Tibial nerve (tissue), 4 donors: ENCODE measurements around the gene STK26. TPM values are rescaled to one million over a fixed set of nuclear protein-coding genes. Genes with fewer than 3 reads are reported as not detected.
"Not testable (repeated sequence)": the region's sequence is repeated elsewhere in the genome, so short reads cannot be mapped to it uniquely, and the experiment has no call there.

Source experiments
- DNase-seq, 2 donors: peaks; one replicate each; pipeline ENCODE4 v3.0.0-alpha.2; 2019; ENCODE audit warnings: low spot score in 2 of 2
- H3K27ac ChIP-seq, 4 donors: fragments of 200-600 bp; sonication (generic) in 3 of 4; one replicate each; pipeline ENCODE4 v1.5.1; 2017 to 2019; ENCODE audit warnings: mild to moderate bottlenecking in 1 of 4
- H3K27me3 ChIP-seq, 2 donors: fragments of 200-600 bp; sonication (generic) in 1 of 2; one replicate each; pipeline versions ENCODE4 v1.5.1 to v1.6.0; 2017 to 2019
- H3K36me3 ChIP-seq, 3 donors: fragments of 200-600 bp; sonication (generic); one replicate each; pipeline ENCODE4 v1.5.1; 2018 to 2019
- H3K4me1 ChIP-seq, 4 donors: fragments of 200-600 bp; sonication (generic) in 3 of 4; one replicate each; pipeline ENCODE4 v1.5.1; 2017 to 2019
- H3K4me3 ChIP-seq, 4 donors: fragments of 200-600 bp; sonication (generic) in 3 of 4; one replicate each; pipeline ENCODE4 v1.5.1; 2017 to 2019; ENCODE audit warnings: mild to moderate bottlenecking in 1 of 4, moderate library complexity in 1 of 4
- H3K9me3 ChIP-seq, 4 donors: fragments of 200-600 bp; sonication (generic) in 3 of 4; one replicate each; pipeline ENCODE4 v1.5.1; 2017 to 2019
- EP300 ChIP-seq, 2 donors: sonication (generic); formaldehyde crosslinking; IDR thresholded peaks; one replicate each; pipeline ENCODE4 v1.6.1; 2017; ENCODE audit warnings: antibody characterized with exemption in 2 of 2, mild to moderate bottlenecking in 1 of 2
- POLR2A ChIP-seq, 2 donors: fragments of 450-650 bp; IDR thresholded peaks; one replicate each; pipeline ENCODE4 v1.6.1; 2017; ENCODE audit warnings: antibody characterized with exemption in 2 of 2, mild to moderate bottlenecking in 2 of 2, moderate library complexity in 2 of 2
- WGBS, 2 donors: methylation state at CpG; one replicate each; pipeline ENCODE4 v1.1.5; 2018; 5-methylcytosine and 5-hydroxymethylcytosine counted together
- total RNA-seq, 4 donors: library from RNA; depleted of rRNA; stranded (reverse); fragments of >200 nt; gene quantifications; one replicate each; pipeline ENCODE4 v1.1.0, GENCODE V29; 2016
- TF ChIP-seq, protein P1 (sequence below), 5 experiments: fragments of 200-600 bp in 3 of 5; fragments of 450-650 bp in 2 of 5; sonication (generic) in 3 of 5; IDR thresholded peaks; one replicate each; pipeline ENCODE4 v1.5.1; 2016 to 2019; ENCODE audit warnings: antibody characterized with exemption in 5 of 5, mild to moderate bottlenecking in 3 of 5, moderate library complexity in 2 of 5

The STK26 gene
- total RNA-seq, 4 donors from 2014 or later = 1.7 to 3.9 (median 2.0) TPM

DNA sequence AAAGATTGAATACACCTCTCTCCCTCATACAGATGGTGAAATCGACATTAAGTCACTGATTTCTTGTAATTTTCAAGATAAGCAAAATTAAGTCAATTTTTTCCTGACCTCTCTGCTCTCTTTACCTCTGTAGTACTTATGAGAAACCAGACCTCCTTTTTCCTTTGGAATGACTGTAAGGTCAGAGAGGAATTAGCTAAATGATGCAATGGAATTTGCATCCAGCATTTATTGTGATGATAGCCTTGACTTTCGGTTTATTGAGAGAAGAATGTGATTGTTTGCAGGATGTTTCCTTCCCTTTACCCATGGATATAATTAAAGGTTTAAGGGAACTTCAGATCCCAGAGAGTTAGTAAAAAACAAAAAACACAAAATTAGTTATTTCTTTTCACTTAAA, 22.4 kb downstream of the STK26 start:
- no peaks in the 10 kb centered on the region for H3K36me3 ChIP-seq
- TF ChIP-seq, protein P1, sequence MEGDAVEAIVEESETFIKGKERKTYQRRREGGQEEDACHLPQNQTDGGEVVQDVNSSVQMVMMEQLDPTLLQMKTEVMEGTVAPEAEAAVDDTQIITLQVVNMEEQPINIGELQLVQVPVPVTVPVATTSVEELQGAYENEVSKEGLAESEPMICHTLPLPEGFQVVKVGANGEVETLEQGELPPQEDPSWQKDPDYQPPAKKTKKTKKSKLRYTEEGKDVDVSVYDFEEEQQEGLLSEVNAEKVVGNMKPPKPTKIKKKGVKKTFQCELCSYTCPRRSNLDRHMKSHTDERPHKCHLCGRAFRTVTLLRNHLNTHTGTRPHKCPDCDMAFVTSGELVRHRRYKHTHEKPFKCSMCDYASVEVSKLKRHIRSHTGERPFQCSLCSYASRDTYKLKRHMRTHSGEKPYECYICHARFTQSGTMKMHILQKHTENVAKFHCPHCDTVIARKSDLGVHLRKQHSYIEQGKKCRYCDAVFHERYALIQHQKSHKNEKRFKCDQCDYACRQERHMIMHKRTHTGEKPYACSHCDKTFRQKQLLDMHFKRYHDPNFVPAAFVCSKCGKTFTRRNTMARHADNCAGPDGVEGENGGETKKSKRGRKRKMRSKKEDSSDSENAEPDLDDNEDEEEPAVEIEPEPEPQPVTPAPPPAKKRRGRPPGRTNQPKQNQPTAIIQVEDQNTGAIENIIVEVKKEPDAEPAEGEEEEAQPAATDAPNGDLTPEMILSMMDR (IDR thresholded peaks at IDR 0.05) = no peak
- TF ChIP-seq EP300 (IDR thresholded peaks at IDR 0.05) (no peak), POLR2A (IDR thresholded peaks at IDR 0.05) (no peak)
- H3K4me1 ChIP-seq = no peaks in the 10 kb centered on the region
- H3K9me3 ChIP-seq = no peaks in the 10 kb centered on the region
- H3K4me3 ChIP-seq = no peak overlapping the region
- H3K27me3 ChIP-seq = peaks cover 0 to 27% of the 10 kb centered on the region in 2 donors
- DNase-seq = no peak
- no peak overlapping the region for H3K27ac ChIP-seq
- WGBS, 2 donors = 47 to 52% methylated on average over 2 of the region's 2 CpGs

GRCh38 chrX:132046533-132046932, 23.4 kb downstream of the STK26 start:
- Histone ChIP-seq H3K4me1 (no peaks in the 10 kb centered on the region), H3K4me3 (no peak overlapping the region), H3K9me3 (no peaks in the 10 kb centered on the region), H3K27me3 (peaks cover 0 to 24% of the 10 kb centered on the region in 2 donors), H3K27ac (no peak overlapping the region), H3K36me3 (no peaks in the 10 kb centered on the region)
- WGBS, 2 donors = 38 to 49% methylated on average over 2 of the region's 2 CpGs
- TF ChIP-seq POLR2A (IDR thresholded peaks at IDR 0.05) (no peak), EP300 (IDR thresholded peaks at IDR 0.05) (no peak)
- TF ChIP-seq, protein P1 (IDR thresholded peaks at IDR 0.05) = no peak
- no peak for DNase-seq

- H3K27ac ChIP-seq, DNase-seq, H3K36me3 ChIP-seq: not testable (repeated sequence)
Observed at GRCh38 chrX:132051778-132052177, 28.7 kb downstream of the STK26 start.

GRCh38 chrX:132058050-132058449, 34.9 kb downstream of the STK26 start:
- Histone ChIP-seq H3K4me1 (no peaks in the 10 kb centered on the region), H3K27me3 (peaks cover 0 to 33% of the 10 kb centered on the region in 2 donors), H3K4me3 (no peak overlapping the region), H3K27ac (no peak overlapping the region), H3K9me3 (no peaks in the 10 kb centered on the region), H3K36me3 (no peaks in the 10 kb centered on the region)
- WGBS, 2 donors = 90 to 96% methylated on average over 4 of the region's 4 CpGs
- no peak for TF ChIP-seq EP300 (IDR thresholded peaks at IDR 0.05)
- no peak for TF ChIP-seq POLR2A (IDR thresholded peaks at IDR 0.05)
- no peak for DNase-seq

More at GRCh38 chrX:132051778-132052177, 28.7 kb downstream of the STK26 start:
- not testable (repeated sequence) for H3K4me3 ChIP-seq, H3K4me1 ChIP-seq, H3K9me3 ChIP-seq
- H3K27me3 ChIP-seq = peaks cover 0 to 29% of the 10 kb centered on the region in 2 donors

DNA sequence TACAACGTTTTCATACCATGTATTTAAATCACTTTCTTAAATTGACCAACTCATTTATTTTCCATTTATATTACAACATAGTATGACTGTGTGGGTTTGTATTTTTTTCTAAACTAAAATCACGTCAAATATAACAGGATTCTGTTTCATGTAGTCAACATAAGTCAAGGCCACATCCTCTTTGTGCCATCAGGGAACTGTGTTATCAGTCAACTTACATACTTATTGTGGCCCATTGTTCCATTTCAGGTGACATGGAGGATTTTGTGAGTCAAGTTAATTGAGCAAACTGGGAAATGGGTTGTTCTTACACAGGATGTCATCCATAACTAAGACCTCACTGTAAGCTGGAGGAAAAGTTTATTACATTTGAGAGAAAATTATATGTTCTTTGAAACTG, 35.9 kb downstream of the STK26 start:
- Histone ChIP-seq H3K4me1 (no peaks in the 10 kb centered on the region), H3K4me3 (no peak overlapping the region), H3K27me3 (peaks cover 0 to 39% of the 10 kb centered on the region in 2 donors), H3K27ac (no peak overlapping the region), H3K36me3 (no peaks in the 10 kb centered on the region), H3K9me3 (no peaks in the 10 kb centered on the region)
- TF ChIP-seq, protein P1 (IDR thresholded peaks at IDR 0.05) = no peak
- TF ChIP-seq EP300 (IDR thresholded peaks at IDR 0.05) (no peak), POLR2A (IDR thresholded peaks at IDR 0.05) (no peak)
- 68 to 94% methylated on average over 2 of the region's 2 CpGs for WGBS, 2 donors
- DNase-seq = no peak

- TF ChIP-seq, protein P1 (IDR thresholded peaks at IDR 0.05) = no peak
- TF ChIP-seq POLR2A (IDR thresholded peaks at IDR 0.05) (no peak), EP300 (IDR thresholded peaks at IDR 0.05) (no peak)
- Histone ChIP-seq H3K27me3 (peaks cover 0 to 43% of the 10 kb centered on the region in 2 donors), H3K9me3 (no peaks in the 10 kb centered on the region), H3K4me3 (no peak overlapping the region), H3K4me1 (no peaks in the 10 kb centered on the region), H3K36me3 (no peaks in the 10 kb centered on the region), H3K27ac (no peak overlapping the region)
- DNase-seq = no peak
- WGBS, 2 donors = 78 to 95% methylated on average over 2 of the region's 2 CpGs
Observed at GRCh38 chrX:132059973-132060540, 37.0 kb downstream of the STK26 start.
